H1 (cell line): ENCODE data around the gene MARCKS. TPM values are rescaled to one million over a fixed set of nuclear protein-coding genes. Genes with fewer than 3 reads are reported as not detected.

Source experiments
- CTCF ChIA-PET: fragments of 300-600 bp; sonication (Branson Sonifier 250); formaldehyde crosslinking; loops from one replicate; lab custom pipeline; 2021; ENCODE audit not compliant: partially characterized antibody; lab: Charles Lee
- POLR2A ChIA-PET: fragments of 300-600 bp; sonication (Branson Sonifier 250); formaldehyde crosslinking; loops from one replicate; lab custom pipeline; 2021; ENCODE audit warnings: inconsistent platforms; ENCODE audit not compliant: partially characterized antibody; lab: Charles Lee
- DNase-seq, 2 experiments: peaks; one replicate each; pipeline versions ENCODE4 v3.0.0 to v3.0.0-alpha.2; 2010 to 2022; ENCODE audit warnings: low spot score in 2 of 2, low read depth in 1 of 2, mixed read lengths in 1 of 2
- FAIRE-seq: peaks from 2 replicates; lab custom pipeline; 2011; peaks lifted over from hg19 to GRCh38; lab: Jason Lieb, UNC
- H2AFZ ChIP-seq: 2 replicates; pipeline ENCODE4 v1.8.1; 2012; ENCODE audit warnings: low read length, inconsistent platforms
- H2AK5ac ChIP-seq: 2 replicates; pipeline ENCODE4 v1.6.1; 2013; ENCODE audit warnings: low read depth, low read length
- H2BK120ac ChIP-seq: replicated peaks from 2 replicates; pipeline ENCODE3; 2013; ENCODE audit warnings: low read depth, low read length, inconsistent platforms
- H2BK12ac ChIP-seq: 2 replicates; pipeline ENCODE4 v1.6.1; 2013; ENCODE audit warnings: low read depth, low read length
- H2BK15ac ChIP-seq: 2 replicates; pipeline ENCODE4 v1.6.1; 2013; ENCODE audit warnings: low read length
- H2BK20ac ChIP-seq: 2 replicates; pipeline ENCODE4 v1.6.1; 2013; ENCODE audit warnings: low read length
- H2BK5ac ChIP-seq: 2 replicates; pipeline ENCODE4 v1.6.1; 2013; ENCODE audit warnings: low read depth, low read length
- H3K14ac ChIP-seq: 2 replicates; pipeline ENCODE4 v1.6.1; 2013; ENCODE audit warnings: inconsistent platforms; ENCODE audit not compliant: insufficient read length
- H3K18ac ChIP-seq: 2 replicates; pipeline ENCODE4 v1.6.1; 2013; ENCODE audit warnings: low read length; ENCODE audit errors: extremely low read depth
- H3K23ac ChIP-seq: 2 replicates; pipeline ENCODE4 v1.6.1; 2013; ENCODE audit warnings: inconsistent platforms; ENCODE audit not compliant: insufficient read length
- H3K23me2 ChIP-seq: 2 replicates; pipeline ENCODE4 v1.6.1; 2013; ENCODE audit warnings: low read depth, low read length
- H3K27ac ChIP-seq: 2 replicates; pipeline ENCODE4 v1.6.1; 2011; ENCODE audit warnings: low read depth, low read length, inconsistent platforms
- H3K27me3 ChIP-seq, 4 experiments: replicated peaks in 1 of 4; 1 replicate in 1 of 4; 2 replicates in 3 of 4; pipeline versions ENCODE4 v1.6.1 to v1.8.1; 2011 to 2013; ENCODE audit warnings: low read length in 3 of 4, mild to moderate bottlenecking in 3 of 4, inconsistent platforms in 2 of 4, mixed read lengths in 2 of 4, moderate library complexity in 1 of 4; ENCODE audit not compliant: control insufficient read depth in 3 of 4, insufficient read depth in 3 of 4; ENCODE audit errors: extremely low read depth in 1 of 4
- H3K36me3 ChIP-seq, 4 experiments: 2 replicates each; pipeline versions ENCODE4 v1.6.1 to v1.8.1; 2011 to 2013; ENCODE audit warnings: mild to moderate bottlenecking in 4 of 4, low read length in 3 of 4, moderate library complexity in 2 of 4, control low read depth in 1 of 4, inconsistent platforms in 1 of 4; ENCODE audit not compliant: insufficient read depth in 4 of 4, control insufficient read depth in 2 of 4
- H3K4ac ChIP-seq: replicated peaks from 2 replicates; pipeline ENCODE3; 2013; ENCODE audit warnings: low read length, low read depth, mixed read lengths, inconsistent platforms; ENCODE audit not compliant: insufficient read length
- H3K4me1 ChIP-seq, 4 experiments: replicated peaks in 1 of 4; 1 replicate in 1 of 4; 2 replicates in 3 of 4; pipeline versions ENCODE4 v1.6.1 to v1.8.1; 2011 to 2013; ENCODE audit warnings: low read length in 3 of 4, inconsistent platforms in 2 of 4, mixed read lengths in 1 of 4; ENCODE audit not compliant: insufficient read depth in 4 of 4, control insufficient read depth in 3 of 4
- H3K4me2 ChIP-seq, 2 experiments: 2 replicates each; pipeline versions ENCODE4 v1.6.1 to v1.8.1; 2011 to 2013; ENCODE audit warnings: low read depth in 2 of 2, low read length in 2 of 2, control low read depth in 1 of 2, inconsistent platforms in 1 of 2, mild to moderate bottlenecking in 1 of 2; ENCODE audit not compliant: insufficient read depth in 1 of 2
- H3K4me3 ChIP-seq, 4 experiments: fragments of 200-600, 300-600 bp in 1 of 4; sonication (generic), shearing (Covaris generic), sonication (Bioruptor Twin) in 1 of 4; 2 replicates each; pipeline versions ENCODE4 v1.5.1 to v1.8.1; 2011 to 2016; ENCODE audit warnings: low read length in 4 of 4, low read depth in 3 of 4, control low read depth in 2 of 4, inconsistent platforms in 2 of 4, mild to moderate bottlenecking in 2 of 4, mixed read lengths in 1 of 4, moderate library complexity in 1 of 4; ENCODE audit not compliant: insufficient read depth in 2 of 4; ENCODE audit errors: extremely low read depth in 1 of 4
- H3K56ac ChIP-seq: replicated peaks from 2 replicates; pipeline ENCODE3; 2013; ENCODE audit warnings: low read depth, mild to moderate bottlenecking, mixed read lengths, low read length, inconsistent platforms; ENCODE audit not compliant: insufficient read length
- H3K79me1 ChIP-seq: 2 replicates; pipeline ENCODE4 v1.6.1; 2013; ENCODE audit warnings: low read depth, low read length, control low read depth
- H3K79me2 ChIP-seq, 2 experiments: 2 replicates each; pipeline versions ENCODE4 v1.6.1 to v1.8.1; 2012 to 2013; ENCODE audit warnings: low read length in 2 of 2, mild to moderate bottlenecking in 2 of 2, inconsistent platforms in 1 of 2; ENCODE audit not compliant: insufficient read depth in 2 of 2, control insufficient read depth in 1 of 2
- H3K9ac ChIP-seq, 4 experiments: replicated peaks in 1 of 4; 1 replicate in 1 of 4; 2 replicates in 3 of 4; pipeline versions ENCODE4 v1.6.1 to v1.8.1; 2011 to 2013; ENCODE audit warnings: low read depth in 3 of 4, low read length in 3 of 4, control low read depth in 2 of 4, mild to moderate bottlenecking in 2 of 4, moderate library complexity in 2 of 4, inconsistent platforms in 1 of 4; ENCODE audit errors: extremely low read depth in 1 of 4
- H3K9me3 ChIP-seq, 2 experiments: 2 replicates each; pipeline versions ENCODE4 v1.6.1 to v1.8.1; 2012 to 2013; ENCODE audit warnings: mild to moderate bottlenecking in 2 of 2, moderate library complexity in 2 of 2, control low read depth in 1 of 2, inconsistent platforms in 1 of 2, low read depth in 1 of 2, low read length in 1 of 2, mixed read lengths in 1 of 2; ENCODE audit not compliant: insufficient read depth in 2 of 2
- H4K20me1 ChIP-seq, 2 experiments: replicated peaks in 1 of 2; 2 replicates each; pipeline versions ENCODE3 to v1.8.1; 2011 to 2013; ENCODE audit warnings: inconsistent platforms in 2 of 2, low read length in 2 of 2, mild to moderate bottlenecking in 1 of 2; ENCODE audit not compliant: insufficient read depth in 2 of 2, control insufficient read depth in 1 of 2
- H4K5ac ChIP-seq: 2 replicates; pipeline ENCODE4 v1.6.1; 2013; ENCODE audit warnings: low read length, low read depth, mixed read lengths, inconsistent platforms; ENCODE audit not compliant: insufficient read length
- H4K8ac ChIP-seq: 2 replicates; pipeline ENCODE4 v1.8.0; 2013; ENCODE audit warnings: mild to moderate bottlenecking, moderate library complexity, low read length, inconsistent platforms; ENCODE audit not compliant: insufficient read depth; ENCODE audit errors: extremely low read depth
- H4K91ac ChIP-seq: replicated peaks from 2 replicates; pipeline ENCODE3; 2013; ENCODE audit warnings: low read length, mixed read lengths, inconsistent platforms; ENCODE audit not compliant: insufficient read length
- CTCF ChIP-seq, 3 experiments: IDR thresholded peaks; 1 replicate in 2 of 3; 2 replicates in 1 of 3; pipeline versions ENCODE4 v1.5.1 to v1.6.1; 2011; ENCODE audit warnings: low read length in 3 of 3, mild to moderate bottlenecking in 3 of 3, inconsistent platforms in 2 of 3, low read depth in 1 of 3, moderate library complexity in 1 of 3; ENCODE audit not compliant: insufficient read depth in 1 of 3; ENCODE audit errors: control extremely low read depth in 1 of 3
- MAFK ChIP-seq: IDR thresholded peaks from 2 replicates; pipeline ENCODE4 v1.6.1; 2012; ENCODE audit warnings: low read depth, mild to moderate bottlenecking, improper control_type of control experiment, low read length
- TAF7 ChIP-seq: optimal IDR thresholded peaks from 2 replicates; pipeline ENCODE3; 2011; ENCODE audit warnings: low read depth, mild to moderate bottlenecking, inconsistent platforms, low read length, moderate library complexity, borderline replicate concordance
- WGBS, 2 experiments: shearing (Covaris generic) in 1 of 2; methylation state at CpG; one replicate each; pipeline versions ENCODE4 v1.1.6 to v1.1.7; 2013 to 2015; ENCODE audit warnings: low lambda C conversion rate in 2 of 2, mixed read lengths in 2 of 2, inconsistent platforms in 1 of 2, low coverage in 1 of 2, missing lambda C conversion rate in 1 of 2; ENCODE audit not compliant: insufficient replicate concordance in 2 of 2, insufficient coverage in 1 of 2, insufficient read length in 1 of 2; ENCODE audit errors: extremely low coverage in 1 of 2, missing lambda C conversion rate in 1 of 2; 5-methylcytosine and 5-hydroxymethylcytosine counted together
- polyA plus RNA-seq, 7 experiments: library from polyadenylated mRNA; depleted of rRNA in 3 of 7; stranded (reverse) in 5 of 7; unstranded in 2 of 7; fragments of >200 nt in 5 of 7; fragments of 200-250 nt in 2 of 7; gene quantifications; 1 replicate in 5 of 7; 2 replicates in 1 of 7; 4 replicates in 1 of 7; pipeline versions ENCODE4 v1.2.1 to v1.2.3, GENCODE V29; 2011 to 2013; ENCODE audit warnings: missing spikeins in 2 of 7, mixed read lengths in 2 of 7
- total RNA-seq: library from RNA; stranded (reverse); fragmentation: NEBNext Ultra II Directional; extraction: Animal tissue kit (Norgen Biotek cat#: 25700); gene quantifications from 2 replicates; pipeline ENCODE4 v1.2.1, GENCODE V29; 2021

MARCKS gene
- total and polyA plus RNA-seq, 2 of the 8 experiments (the other 6 are each of a cell fraction or from before 2014, with no cell fraction given), result 26.6 to 111 TPM

- H3K36me3 ChIP-seq, result no peaks in the 10 kb centered on the region
- H3K4ac ChIP-seq, result no peak overlapping the region
- no peak overlapping the region; the same call in 1 of the 2 replicates for H2AFZ ChIP-seq
- 0 out of 7 replicates have a peak, but pooled peaks cover 0 to 2% (median 0%) of the 10 kb centered on the region in 4 experiments for H3K4me1 ChIP-seq
- no peak for FAIRE-seq
- no peak overlapping the region for H4K8ac ChIP-seq
- H2BK20ac ChIP-seq, result no peak overlapping the region
- no peak for DNase-seq
- WGBS, 2 experiments, result 84% methylated on average over 3 of the region's 3 CpGs; no CpG with 5 or more reads in 1 of the 2 experiments
- H3K23me2 ChIP-seq, result no peaks in the 10 kb centered on the region
- H3K79me2 ChIP-seq, result no peaks in the 10 kb centered on the region
- H3K27ac ChIP-seq, result no peak overlapping the region
- POLR2A ChIA-PET, result no interaction called here
- no peak overlapping the region for H3K9ac ChIP-seq
- no peaks in the 10 kb centered on the region for H3K79me1 ChIP-seq
- no peak overlapping the region for H3K4me3 ChIP-seq
- TF ChIP-seq TAF7 (no peak), MAFK (peak; percentile 51), CTCF (IDR thresholded peaks at IDR 0.05; ENCODE audit: control extremely low read depth in 1 of 3, insufficient read depth in 1 of 3, low read depth in 1 of 3, low read length in 3 of 3) (no peak)
- no peak overlapping the region for H2BK5ac ChIP-seq
- H3K23ac ChIP-seq, result no peak overlapping the region
- no peak overlapping the region for H2AK5ac ChIP-seq
- H3K18ac ChIP-seq, result no peak overlapping the region
- H4K20me1 ChIP-seq, result no peaks in the 10 kb centered on the region
- H4K91ac ChIP-seq, result no peak overlapping the region
- no peak overlapping the region for H2BK120ac ChIP-seq
- CTCF ChIA-PET, result interaction anchor here (0.7 kb wide), 1 partner anchor 13 kb away, joined by 3 read pairs; no protein-coding TSS in a partner anchor
- H2BK15ac ChIP-seq, result no peak overlapping the region
- no peak overlapping the region for H3K56ac ChIP-seq
- peaks cover 0 to 6% of the 10 kb centered on the region in 2 experiments; a peak in 1 of 4 replicates for H3K9me3 ChIP-seq
- no peak overlapping the region for H3K4me2 ChIP-seq
- no peak overlapping the region for H2BK12ac ChIP-seq
- no peak overlapping the region for H3K14ac ChIP-seq
- no peak overlapping the region for H4K5ac ChIP-seq
- no peaks in the 10 kb centered on the region for H3K27me3 ChIP-seq
Measured at GRCh38 chr6:113893866-113894265, 36.7 kb downstream of the MARCKS start.
